C4-2B (cell line): ENCODE results near the gene PCDH9.

Source experiments
- CTCF ChIP-seq: fragments of 450-650 bp; conservative IDR thresholded peaks from 2 replicates; pipeline ENCODE4 v1.5.1; 2017; ENCODE audit warnings: mild to moderate bottlenecking
- ZFX ChIP-seq: fragments of 450-650 bp; IDR thresholded peaks from 2 replicates; pipeline ENCODE4 v1.6.1; 2017

GRCh38 chr13:66341635-66342377 lies 888.3 kb downstream of the PCDH9 start:
- TF ChIP-seq CTCF (no peak), ZFX (no peak)
